GM12878 (cell line): ENCODE data around the gene SSH3. TPM values are rescaled to one million over a fixed set of nuclear protein-coding genes. Genes with fewer than 3 reads are reported as not detected.
A peak's percentile ranks its signal among the peaks of the same experiment; 100 is the strongest.

Experiments
- BCL11A ChIP-seq: IDR thresholded peaks from 2 replicates; pipeline ENCODE4 v1.6.1; 2011; ENCODE audit warnings: low read depth, low read length
- BMI1 ChIP-seq: fragments of 450-650 bp; IDR thresholded peaks from 2 replicates; pipeline ENCODE4 v1.6.1; 2016; ENCODE audit warnings: mild to moderate bottlenecking, moderate library complexity, borderline replicate concordance
- CHD2 ChIP-seq: IDR thresholded peaks from 2 replicates; pipeline ENCODE4 v1.6.1; 2011; ENCODE audit warnings: low read depth, low read length, improper control_type of control experiment, borderline replicate concordance
- CHD4 ChIP-seq: fragments of 200-600 bp; sonication (generic); IDR thresholded peaks from 2 replicates; pipeline ENCODE4 v1.6.1; 2016; ENCODE audit warnings: mild to moderate bottlenecking
- CREB1 ChIP-seq: IDR thresholded peaks from 2 replicates; pipeline ENCODE4 v1.6.1; 2012; ENCODE audit warnings: low read depth, mild to moderate bottlenecking, inconsistent platforms
- CREM ChIP-seq: IDR thresholded peaks from 2 replicates; pipeline ENCODE4 v1.6.1; 2014; ENCODE audit warnings: antibody characterized with exemption, low read depth
- E2F4 ChIP-seq: IDR thresholded peaks from 2 replicates; pipeline ENCODE4 v1.6.1; 2012; ENCODE audit warnings: low read depth, low read length, improper control_type of control experiment
- ESRRA ChIP-seq: IDR thresholded peaks from 2 replicates; pipeline ENCODE4 v1.6.1; 2012; ENCODE audit warnings: mild to moderate bottlenecking, low read length, improper control_type of control experiment
- IKZF1 ChIP-seq: fragments of 450-650 bp; conservative IDR thresholded peaks from 2 replicates; pipeline ENCODE4 v1.6.1; 2017; ENCODE audit warnings: antibody characterized with exemption, mild to moderate bottlenecking
- JUNB ChIP-seq: IDR thresholded peaks from 2 replicates; pipeline ENCODE4 v1.6.1; 2016; ENCODE audit warnings: antibody characterized with exemption, mild to moderate bottlenecking
- KLF5 ChIP-seq: fragments of 450-650 bp; IDR thresholded peaks from 2 replicates; pipeline ENCODE4 v1.6.1; 2014; ENCODE audit warnings: mild to moderate bottlenecking; ENCODE audit not compliant: partially characterized antibody
- MXI1 ChIP-seq: fragments of 150-350 bp; IDR thresholded peaks from 2 replicates; pipeline ENCODE4 v1.6.1; 2011; ENCODE audit warnings: low read depth, mild to moderate bottlenecking, inconsistent platforms, low read length, improper control_type of control experiment
- NFXL1 ChIP-seq: fragments of 450-650 bp; IDR thresholded peaks from 2 replicates; pipeline ENCODE4 v1.6.1; 2017; ENCODE audit warnings: antibody characterized with exemption, mild to moderate bottlenecking, borderline replicate concordance
- NR2C2 ChIP-seq: IDR thresholded peaks from 2 replicates; pipeline ENCODE4 v1.6.1; 2011; ENCODE audit warnings: borderline replicate concordance, low read depth; ENCODE audit not compliant: control insufficient read depth, insufficient read length
- POLR2AphosphoS2 ChIP-seq: IDR thresholded peaks from 2 replicates; pipeline ENCODE4 v1.6.1; 2011; ENCODE audit warnings: low read depth, mild to moderate bottlenecking, low read length, improper control_type of control experiment, moderate library complexity
- SMAD1 ChIP-seq: fragments of 450-650 bp; IDR thresholded peaks from 2 replicates; pipeline ENCODE4 v1.6.1; 2018; ENCODE audit warnings: mild to moderate bottlenecking, low read depth; ENCODE audit not compliant: partially characterized antibody
- SMC3 ChIP-seq: IDR thresholded peaks from 2 replicates; pipeline ENCODE4 v1.6.1; 2011; ENCODE audit warnings: low read length, improper control_type of control experiment, borderline replicate concordance
- STAT1 ChIP-seq: fragments of 450-650 bp; conservative IDR thresholded peaks from 2 replicates; pipeline ENCODE4 v1.6.1; 2014; ENCODE audit warnings: antibody characterized with exemption, mild to moderate bottlenecking
- SUPT20H ChIP-seq: IDR thresholded peaks from 2 replicates; pipeline ENCODE4 v1.6.1; 2011; ENCODE audit warnings: low read depth, mild to moderate bottlenecking, low read length, moderate library complexity, borderline replicate concordance; ENCODE audit not compliant: control insufficient read depth
- TCF12 ChIP-seq: IDR thresholded peaks from 2 replicates; pipeline ENCODE4 v1.6.1; 2011; ENCODE audit warnings: low read depth, mild to moderate bottlenecking, low read length
- WRNIP1 ChIP-seq: IDR thresholded peaks from 2 replicates; pipeline ENCODE4 v1.6.1; 2011; ENCODE audit warnings: low read depth, low read length, improper control_type of control experiment, borderline replicate concordance
- ZBED1 ChIP-seq: IDR thresholded peaks from 2 replicates; pipeline ENCODE4 v1.6.1; 2016; ENCODE audit warnings: borderline replicate concordance
- polyA plus RNA-seq, 11 experiments: library from polyadenylated mRNA; depleted of rRNA in 4 of 11; unstranded in 6 of 11; stranded (reverse) in 5 of 11; fragments of >200 nt; fragmentation: Nextera tagmentation in 4 of 11; fragmentation: Illumina TruSeq in 1 of 11; extraction: Ambion mirVana in 4 of 11; extraction: Trizol in 1 of 11; gene quantifications; 1 replicate in 1 of 11; 2 replicates in 10 of 11; pipeline versions ENCODE4 v1.2.1 to v1.2.3, GENCODE V29; 2011 to 2016; ENCODE audit warnings: inconsistent platforms in 2 of 11, missing spikeins in 2 of 11, low read depth in 1 of 11
- total RNA-seq, 4 experiments: library from RNA; depleted of rRNA in 3 of 4; stranded (reverse); fragments of >200 nt in 3 of 4; fragmentation: Illumina TruSeq in 1 of 4; extraction: Trizol in 1 of 4; gene quantifications; 2 replicates each; pipeline versions ENCODE4 v1.2.1 to v1.2.3, GENCODE V29; 2013 to 2021
- TF ChIP-seq, protein P1 (sequence below): IDR thresholded peaks from 2 replicates; pipeline ENCODE4 v1.6.1; 2011; ENCODE audit warnings: low read depth, mild to moderate bottlenecking, low read length, moderate library complexity, borderline replicate concordance; ENCODE audit errors: extremely low read depth
- TF ChIP-seq, protein P2 (sequence below): fragments of 150-350 bp; IDR thresholded peaks from 2 replicates; pipeline ENCODE4 v1.6.1; 2014; ENCODE audit warnings: mild to moderate bottlenecking, low read depth, low read length
- TF ChIP-seq, protein P3 (sequence below): IDR thresholded peaks from 2 replicates; pipeline ENCODE4 v1.6.1; 2011; ENCODE audit warnings: borderline replicate concordance, low read depth, mild to moderate bottlenecking, moderate library complexity, mixed read lengths, low read length; ENCODE audit not compliant: insufficient read depth; ENCODE audit errors: extremely low read length

SSH3 gene
- total and polyA plus RNA-seq, 10 of the 15 experiments (the other 5 are each of a cell fraction or from before 2014, with no cell fraction given): 0.05 to 0.83 (median 0.28) TPM; not detected in 3

- TF ChIP-seq STAT1 (no peak), SMC3 (no peak; the same call in 1 of the 2 replicates), SMAD1 (no peak), BCL11A (peak; percentile 76; the same call in 1 of the 2 replicates), CREM (peak; percentile 81), BMI1 (no peak), KLF5 (no peak), SUPT20H (no peak), NFXL1 (no peak), CHD4 (no peak), IKZF1 (peak; percentile 61; the same call in 1 of the 2 replicates), MXI1 (peak; percentile 89), CREB1 (no peak), ZBED1 (peak; percentile 86; the same call in 1 of the 2 replicates), E2F4 (no peak), WRNIP1 (0 out of 2 replicates have a peak, but pooled peaks have one; percentile 63), CHD2 (no peak), JUNB (peak; percentile 94), TCF12 (peak; percentile 90), POLR2AphosphoS2 (peak; percentile 63; the same call in 1 of the 2 replicates), ESRRA (no peak), NR2C2 (no peak)
- TF ChIP-seq, protein P1, sequence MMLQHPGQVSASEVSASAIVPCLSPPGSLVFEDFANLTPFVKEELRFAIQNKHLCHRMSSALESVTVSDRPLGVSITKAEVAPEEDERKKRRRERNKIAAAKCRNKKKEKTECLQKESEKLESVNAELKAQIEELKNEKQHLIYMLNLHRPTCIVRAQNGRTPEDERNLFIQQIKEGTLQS: no peak
- TF ChIP-seq, protein P2, sequence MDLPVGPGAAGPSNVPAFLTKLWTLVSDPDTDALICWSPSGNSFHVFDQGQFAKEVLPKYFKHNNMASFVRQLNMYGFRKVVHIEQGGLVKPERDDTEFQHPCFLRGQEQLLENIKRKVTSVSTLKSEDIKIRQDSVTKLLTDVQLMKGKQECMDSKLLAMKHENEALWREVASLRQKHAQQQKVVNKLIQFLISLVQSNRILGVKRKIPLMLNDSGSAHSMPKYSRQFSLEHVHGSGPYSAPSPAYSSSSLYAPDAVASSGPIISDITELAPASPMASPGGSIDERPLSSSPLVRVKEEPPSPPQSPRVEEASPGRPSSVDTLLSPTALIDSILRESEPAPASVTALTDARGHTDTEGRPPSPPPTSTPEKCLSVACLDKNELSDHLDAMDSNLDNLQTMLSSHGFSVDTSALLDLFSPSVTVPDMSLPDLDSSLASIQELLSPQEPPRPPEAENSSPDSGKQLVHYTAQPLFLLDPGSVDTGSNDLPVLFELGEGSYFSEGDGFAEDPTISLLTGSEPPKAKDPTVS: peak; percentile 73; the same call in 1 of the 2 replicates
- TF ChIP-seq, protein P3, sequence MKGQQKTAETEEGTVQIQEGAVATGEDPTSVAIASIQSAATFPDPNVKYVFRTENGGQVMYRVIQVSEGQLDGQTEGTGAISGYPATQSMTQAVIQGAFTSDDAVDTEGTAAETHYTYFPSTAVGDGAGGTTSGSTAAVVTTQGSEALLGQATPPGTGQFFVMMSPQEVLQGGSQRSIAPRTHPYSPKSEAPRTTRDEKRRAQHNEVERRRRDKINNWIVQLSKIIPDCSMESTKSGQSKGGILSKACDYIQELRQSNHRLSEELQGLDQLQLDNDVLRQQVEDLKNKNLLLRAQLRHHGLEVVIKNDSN: no peak
These were observed 35.0 kb upstream of the SSH3 start (continued) for GRCh38 chr11:67268081-67268961.
